Testis (tissue), 3 donors: Measurements from ENCODE around the gene UGT1A4. TPM values are rescaled to one million over a fixed set of nuclear protein-coding genes. Genes with fewer than 3 reads are reported as not detected.
"Not testable (repeated sequence)": the region's sequence is repeated elsewhere in the genome, so short reads cannot be mapped to it uniquely, and the experiment has no call there.

Source experiments
- DNase-seq: peaks from one replicate; pipeline ENCODE4 v3.0.0-alpha.2; 2019
- H3K27ac ChIP-seq, 2 donors: fragments of 200-600 bp; sonication (generic); one replicate each; pipeline ENCODE4 v1.5.1; 2019
- H3K27me3 ChIP-seq: fragments of 200-600 bp; sonication (generic); one replicate; pipeline ENCODE4 v1.5.1; 2019
- H3K36me3 ChIP-seq: fragments of 200-600 bp; sonication (generic); one replicate; pipeline ENCODE4 v1.5.1; 2017; ENCODE audit warnings: low read depth; ENCODE audit errors: missing control alignments
- H3K4me1 ChIP-seq: fragments of 200-600 bp; sonication (generic); one replicate; pipeline ENCODE4 v1.5.1; 2019
- H3K4me3 ChIP-seq, 2 donors: fragments of 200-600 bp; sonication (generic); one replicate each; pipeline ENCODE4 v1.5.1; 2017 to 2019
- H3K9me3 ChIP-seq: fragments of 200-600 bp; sonication (generic); one replicate; pipeline ENCODE4 v1.5.1; 2017
- CTCF ChIP-seq, 3 experiments: fragments of 450-650 bp in 2 of 3; fragments of 200-600 bp in 1 of 3; sonication (generic) in 1 of 3; IDR thresholded peaks; one replicate each; pipeline ENCODE4 v1.5.1; 2016 to 2019; ENCODE audit warnings: antibody characterized with exemption in 3 of 3, mild to moderate bottlenecking in 2 of 3, moderate library complexity in 1 of 3
- POLR2A ChIP-seq: fragments of 450-650 bp; IDR thresholded peaks from one replicate; pipeline ENCODE4 v1.6.1; 2017; ENCODE audit warnings: antibody characterized with exemption, mild to moderate bottlenecking, moderate library complexity
- WGBS, 2 donors: methylation state at CpG; one replicate each; pipeline ENCODE4 v1.1.5; 2018; 5-methylcytosine and 5-hydroxymethylcytosine counted together
- intact Hi-C: fragments of 100-400 bp; cut with DNase I; formaldehyde crosslinking; loops from one replicate; pipeline ENCODE4 v1.15.1; 2023; ENCODE audit warnings: low total_unique reads
- polyA plus RNA-seq: library from polyadenylated mRNA; stranded (reverse); fragments of 350-450 nt; fragmentation: Illumina TruSeq; extraction: RNeasy Lipid Tissue Mini Kit (QIAGEN cat#74804); gene quantifications from one replicate; pipeline ENCODE4 v1.2.3, GENCODE V29; 2014; ENCODE audit warnings: low read depth, low replicate concordance; ENCODE audit not compliant: insufficient read depth
- total RNA-seq, 2 donors: library from RNA; depleted of rRNA; stranded (reverse); fragments of >200 nt; gene quantifications; one replicate each; pipeline ENCODE4 v1.2.3, GENCODE V29; 2016

The UGT1A4 gene
- total and polyA plus RNA-seq, 3 donors from 2014 or later, result 0.25 TPM; not detected in 2

DNA sequence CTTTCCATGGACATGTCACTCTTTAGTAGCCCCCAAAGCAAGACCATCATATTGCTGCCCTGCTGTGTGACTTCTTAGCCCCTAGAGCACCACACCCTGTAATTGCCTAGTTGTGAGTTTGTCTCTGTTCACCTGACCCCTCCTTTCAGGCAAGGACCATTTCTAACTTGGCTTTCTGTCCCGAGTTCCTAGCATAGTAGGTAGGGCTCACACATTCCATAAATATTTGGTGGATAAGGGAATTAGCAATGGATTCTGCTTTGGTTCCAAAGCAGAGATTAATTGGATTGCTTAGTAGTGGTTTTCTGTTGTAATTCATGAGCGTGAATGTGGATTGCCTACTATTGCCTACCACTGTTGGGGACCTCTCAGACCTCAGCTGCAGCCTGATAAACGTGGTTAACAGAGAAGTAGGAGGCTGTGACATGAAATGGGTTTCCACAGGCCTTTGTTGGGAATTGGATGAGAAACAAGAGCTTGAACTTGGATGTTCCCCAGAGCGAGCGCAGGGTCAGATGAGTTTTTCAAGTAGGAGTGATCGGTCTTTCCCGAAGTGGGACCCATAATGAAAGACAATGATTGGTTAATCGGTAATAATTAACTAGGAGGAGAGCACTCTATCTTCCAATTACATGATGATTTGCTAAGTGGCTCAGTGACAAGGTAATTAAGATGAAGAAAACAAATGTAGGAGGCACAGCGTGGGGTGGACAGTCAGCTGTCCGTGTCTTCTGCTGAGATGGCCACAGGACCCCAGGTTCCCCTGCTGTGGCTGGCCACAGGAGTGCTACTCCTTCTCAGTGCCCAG lies 28.1 kb downstream of the UGT1A4 start:
- WGBS, 2 donors, result 72 to 77% methylated on average over 10 of the region's 10 CpGs
- H3K9me3 ChIP-seq, result no peaks in the 10 kb centered on the region
- no peak overlapping the region for H3K27ac ChIP-seq
- intact Hi-C loops, result no loop called here
- DNase-seq, result no peak
- H3K27me3 ChIP-seq, result no peaks in the 10 kb centered on the region
- TF ChIP-seq POLR2A, result no peak
- no peak for TF ChIP-seq CTCF (IDR thresholded peaks at IDR 0.05)
- no peaks in the 10 kb centered on the region for H3K36me3 ChIP-seq
- no peak overlapping the region for H3K4me3 ChIP-seq
- H3K4me1 ChIP-seq, result no peaks in the 10 kb centered on the region

- no peak overlapping the region for H3K4me3 ChIP-seq
- H3K27ac ChIP-seq, result no peak overlapping the region
- H3K4me1 ChIP-seq, result no peaks in the 10 kb centered on the region
- intact Hi-C loops, result no loop called here
- DNase-seq, result no peak
- no peaks in the 10 kb centered on the region for H3K9me3 ChIP-seq
- no peaks in the 10 kb centered on the region for H3K27me3 ChIP-seq
- 90 to 96% methylated on average over 6 of the region's 6 CpGs for WGBS, 2 donors
- TF ChIP-seq POLR2A, result no peak
- no peaks in the 10 kb centered on the region for H3K36me3 ChIP-seq
Observed at GRCh38 chr2:233747283-233747544, 28.7 kb downstream of the UGT1A4 start.

GRCh38 chr2:233750689-233751088 lies 32.2 kb downstream of the UGT1A4 start:
- H3K9me3 ChIP-seq, H3K4me3 ChIP-seq, intact Hi-C loops, DNase-seq, H3K36me3 ChIP-seq, H3K27me3 ChIP-seq, H3K27ac ChIP-seq, H3K4me1 ChIP-seq: not testable (repeated sequence)
- WGBS, 2 donors, result 73 to 78% methylated on average over 2 of the region's 2 CpGs

GRCh38 chr2:233751212-233752009 lies 32.9 kb downstream of the UGT1A4 start:
- DNase-seq, H3K36me3 ChIP-seq, H3K4me3 ChIP-seq, H3K27ac ChIP-seq, intact Hi-C loops, H3K4me1 ChIP-seq, H3K9me3 ChIP-seq, H3K27me3 ChIP-seq: not testable (repeated sequence)
- 69 to 77% methylated on average over 2 of the region's 2 CpGs for WGBS, 2 donors

DNA sequence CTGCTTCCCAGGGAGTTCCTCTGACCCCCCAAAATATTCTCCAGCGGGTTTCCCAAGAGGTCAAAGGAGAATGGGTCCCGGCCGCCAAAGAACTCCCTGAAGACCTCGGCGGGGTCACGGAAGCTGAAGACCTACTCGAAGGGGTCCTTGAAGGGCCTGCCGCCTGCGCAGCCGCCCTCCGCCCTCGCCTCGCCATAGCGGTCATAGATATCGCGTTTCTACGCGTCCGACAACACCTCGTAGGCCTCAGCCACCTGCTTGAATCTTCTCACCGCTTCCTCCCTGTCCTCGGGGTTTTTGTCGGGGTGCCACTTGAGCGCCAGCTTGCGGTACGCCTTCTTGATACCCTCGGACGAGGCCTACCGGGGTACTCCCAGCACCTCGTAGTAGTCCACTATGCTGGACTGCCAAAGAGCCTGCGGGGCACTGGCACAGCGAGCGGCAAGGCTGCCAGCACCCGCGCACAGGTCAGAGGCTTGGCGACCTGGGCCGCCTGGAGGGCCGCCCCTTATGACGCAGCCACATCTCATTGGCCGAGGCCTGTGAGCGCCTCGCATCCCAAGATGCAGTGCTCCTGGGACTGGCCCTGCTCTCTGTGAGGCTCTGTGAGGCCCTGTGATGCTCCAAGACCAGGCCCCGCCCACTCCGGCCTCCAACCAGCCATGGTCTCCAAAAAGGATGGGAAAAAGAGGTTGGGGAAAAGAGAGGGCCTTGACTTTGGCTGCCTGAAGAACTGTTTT lies 36.5 kb downstream of the UGT1A4 start:
- H3K9me3 ChIP-seq, result no peaks in the 10 kb centered on the region
- no peak for TF ChIP-seq CTCF (IDR thresholded peaks at IDR 0.05)
- no peak for TF ChIP-seq POLR2A
- H3K36me3 ChIP-seq, result no peaks in the 10 kb centered on the region
- no peak overlapping the region for H3K27ac ChIP-seq
- DNase-seq, result peak; percentile 82
- no peaks in the 10 kb centered on the region for H3K4me1 ChIP-seq
- no peaks in the 10 kb centered on the region for H3K27me3 ChIP-seq
- 72% methylated on average over 31 to 41 of the region's 44 CpGs for WGBS, 2 donors
- intact Hi-C loops, result no loop called here
- H3K4me3 ChIP-seq, result peak overlapping the region; percentile 53 to 58

DNA sequence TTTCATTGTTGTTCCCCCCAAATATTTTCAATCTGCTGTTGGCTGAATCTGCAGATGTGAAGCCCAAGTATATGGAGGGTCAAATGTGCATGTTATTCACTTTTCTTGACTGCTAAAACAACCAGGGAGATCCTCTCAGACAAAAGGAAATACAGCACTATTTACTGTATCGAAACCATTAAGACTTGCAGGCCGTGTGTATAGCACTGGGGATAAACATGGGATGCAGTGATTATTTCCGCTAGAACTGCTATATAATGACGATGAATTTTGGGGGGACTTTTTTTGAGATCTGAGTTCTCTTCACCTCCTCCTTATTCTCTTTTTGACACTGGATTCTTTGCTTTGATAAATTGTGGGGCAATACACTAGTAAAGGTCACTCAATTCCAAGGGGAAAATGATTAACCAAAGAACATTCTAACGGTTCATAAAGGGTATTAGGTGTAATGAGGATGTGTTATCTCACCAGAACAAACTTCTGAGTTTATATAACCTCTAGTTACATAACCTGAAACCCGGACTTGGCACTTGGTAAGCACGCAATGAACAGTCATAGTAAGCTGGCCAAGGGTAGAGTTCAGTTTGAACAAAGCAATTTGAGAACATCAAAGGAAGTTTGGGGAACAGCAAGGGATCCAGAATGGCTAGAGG lies 38.0 kb downstream of the UGT1A4 start:
- no peak overlapping the region for H3K4me3 ChIP-seq
- intact Hi-C loops, result no loop called here
- no peaks in the 10 kb centered on the region for H3K27me3 ChIP-seq
- 85 to 86% methylated on average over 7 of the region's 7 CpGs for WGBS, 2 donors
- H3K36me3 ChIP-seq, result no peaks in the 10 kb centered on the region
- DNase-seq, result no peak
- no peak for TF ChIP-seq CTCF (IDR thresholded peaks at IDR 0.05)
- no peak for TF ChIP-seq POLR2A
- H3K9me3 ChIP-seq, result no peaks in the 10 kb centered on the region
- no peaks in the 10 kb centered on the region for H3K4me1 ChIP-seq
- no peak overlapping the region for H3K27ac ChIP-seq
